ENCODE measurements around the gene MYO5B.
"Not testable (repeated sequence)": the region's sequence is repeated elsewhere in the genome, so short reads cannot be mapped to it uniquely, and the experiment has no call there.

MYO5B gene

GRCh38 chr18:50194631-50195532 is at the start of gene MYO5B:
Gene MYO5B, minus strand, starts transcription at chr18:50195147. Its CDS starts 354 bp downstream, at chr18:50194793.
- DNase-seq, result peak; percentile 2

- not testable (repeated sequence) for DNase-seq
Observed at GRCh38 chr18:50241768-50242167, 46.8 kb upstream of the MYO5B start.

- no peak for DNase-seq
Observed at GRCh38 chr18:50240080-50240563, 45.2 kb upstream of the MYO5B start.

GRCh38 chr18:50232419-50232818 is 37.5 kb upstream of the MYO5B start:
- no peak for DNase-seq

- DNase-seq, result no peak
Observed at GRCh38 chr18:50231621-50232020, 36.7 kb upstream of the MYO5B start.

- DNase-seq, result not testable (repeated sequence)
Observed at GRCh38 chr18:50220249-50220648, 25.3 kb upstream of the MYO5B start.

GRCh38 chr18:50218432-50219197 is 23.7 kb upstream of the MYO5B start:
- peak; percentile 34 for DNase-seq

GRCh38 chr18:50209311-50209710 is 14.4 kb upstream of the MYO5B start:
- DNase-seq, result no peak

GRCh38 chr18:50207722-50208121 is 12.8 kb upstream of the MYO5B start:
- no peak for DNase-seq

GRCh38 chr18:50203801-50204604 is 9.1 kb upstream of the MYO5B start:
- DNase-seq, result peak; percentile 20

- DNase-seq, result no peak
Observed at GRCh38 chr18:50201476-50202018, 6.6 kb upstream of the MYO5B start.

- DNase-seq, result no peak
Observed at GRCh38 chr18:50199921-50200320, 5.0 kb upstream of the MYO5B start.

- no peak for DNase-seq
Observed at GRCh38 chr18:50199346-50199855, 4.5 kb upstream of the MYO5B start.

- no peak for DNase-seq
Observed at GRCh38 chr18:50196261-50196660, 1.3 kb upstream of the MYO5B start.

- DNase-seq, result no peak
Observed at GRCh38 chr18:50195689-50196088, 742 bp upstream of the MYO5B start.

- DNase-seq, result no peak
Observed at GRCh38 chr18:50193796-50194630, 934 bp downstream of the MYO5B start.

- DNase-seq, result no peak
Observed at GRCh38 chr18:50192995-50193795, 1.8 kb downstream of the MYO5B start.

- no peak for DNase-seq
Observed at GRCh38 chr18:50190926-50191325, 4.0 kb downstream of the MYO5B start.

- DNase-seq, result no peak
Observed at GRCh38 chr18:50190236-50190635, 4.7 kb downstream of the MYO5B start.

GRCh38 chr18:50189160-50189559 is 5.8 kb downstream of the MYO5B start:
- no peak for DNase-seq

GRCh38 chr18:50188652-50189051 is 6.3 kb downstream of the MYO5B start:
- no peak for DNase-seq

Measured in suppressor macrophage treated with lipopolysaccharide for 4 hours (primary cell).